ENCODE measurements around the gene ADO. TPM values are rescaled to one million over a fixed set of nuclear protein-coding genes. Genes with fewer than 3 reads are reported as not detected.

ADO gene
- total and polyA plus RNA-seq, 2 experiments from 2014 or later: 8.9 to 24.6 TPM

GRCh38 chr10:62763155-62763554 is 41.4 kb upstream of the ADO start:
- Histone ChIP-seq H3K36me3 (replicated peaks; ENCODE audit: insufficient read depth, low read depth) (no peaks in the 10 kb centered on the region), H3K9me2 (replicated peaks; ENCODE audit: insufficient read depth) (no peaks in the 10 kb centered on the region), H4K20me1 (ENCODE audit: insufficient read depth, poor library complexity, severe bottlenecking) (no peaks in the 10 kb centered on the region), H3K27me3 (no peaks in the 10 kb centered on the region), H3K9me3 (ENCODE audit: low read depth) (no peaks in the 10 kb centered on the region), H3K27ac (no peak overlapping the region), H3K4me1 (ENCODE audit: insufficient read depth) (peaks cover 17% of the 10 kb centered on the region), H2AFZ (no peak overlapping the region), H3K4me2 (no peak overlapping the region), H3K4me3 (no peak overlapping the region), H3K79me2 (no peaks in the 10 kb centered on the region)
- no peak for DNase-seq (ENCODE audit: low spot score)
- TF ChIP-seq EZH2phosphoT487 (IDR thresholded peaks at IDR 0.05; ENCODE audit: low read depth, severe bottlenecking, unreplicated experiment) (no peak), CTCF (IDR thresholded peaks at IDR 0.05; ENCODE audit: poor library complexity) (no peak), EZH2 (IDR thresholded peaks at IDR 0.05; ENCODE audit: borderline replicate concordance) (no peak)
- 97% methylated on average over 4 of the region's 4 CpGs for WGBS (ENCODE audit: low lambda C conversion rate, missing lambda C conversion rate)

GRCh38 chr10:62764011-62764410 is 40.5 kb upstream of the ADO start:
- TF ChIP-seq EZH2phosphoT487 (IDR thresholded peaks at IDR 0.05; ENCODE audit: low read depth, severe bottlenecking, unreplicated experiment) (no peak), EZH2 (IDR thresholded peaks at IDR 0.05; ENCODE audit: borderline replicate concordance) (no peak), CTCF (IDR thresholded peaks at IDR 0.05; ENCODE audit: poor library complexity) (no peak)
- H3K4me1 ChIP-seq (ENCODE audit: insufficient read depth): peaks cover 17% of the 10 kb centered on the region
- H4K20me1 ChIP-seq (ENCODE audit: insufficient read depth, poor library complexity, severe bottlenecking): no peaks in the 10 kb centered on the region
- DNase-seq (ENCODE audit: low spot score): no peak
- H3K27me3 ChIP-seq: no peaks in the 10 kb centered on the region
- H3K36me3 ChIP-seq (replicated peaks; ENCODE audit: insufficient read depth, low read depth): no peaks in the 10 kb centered on the region
- no peaks in the 10 kb centered on the region for H3K79me2 ChIP-seq
- no peaks in the 10 kb centered on the region for H3K9me3 ChIP-seq (ENCODE audit: low read depth)
- no peak overlapping the region for H3K4me3 ChIP-seq
- WGBS (ENCODE audit: low lambda C conversion rate, missing lambda C conversion rate): 100% methylated on average over 4 of the region's 4 CpGs
- no peaks in the 10 kb centered on the region for H3K9me2 ChIP-seq (replicated peaks; ENCODE audit: insufficient read depth)
- H2AFZ ChIP-seq: no peak overlapping the region
- no peak overlapping the region for H3K4me2 ChIP-seq
- no peak overlapping the region for H3K27ac ChIP-seq

- H3K9me3 ChIP-seq (ENCODE audit: low read depth): no peaks in the 10 kb centered on the region
- 73% methylated on average over 2 of the region's 2 CpGs for WGBS (ENCODE audit: low lambda C conversion rate, missing lambda C conversion rate)
- no peaks in the 10 kb centered on the region for H3K36me3 ChIP-seq (replicated peaks; ENCODE audit: insufficient read depth, low read depth)
- TF ChIP-seq CTCF (IDR thresholded peaks at IDR 0.05; ENCODE audit: poor library complexity) (no peak), EZH2 (IDR thresholded peaks at IDR 0.05; ENCODE audit: borderline replicate concordance) (no peak)
- no peaks in the 10 kb centered on the region for H3K27me3 ChIP-seq
- no peaks in the 10 kb centered on the region for H4K20me1 ChIP-seq (ENCODE audit: insufficient read depth, poor library complexity, severe bottlenecking)
- H3K4me1 ChIP-seq (ENCODE audit: insufficient read depth): peaks cover 10% of the 10 kb centered on the region
- no peak for DNase-seq (ENCODE audit: low spot score)
- no peaks in the 10 kb centered on the region for H3K9me2 ChIP-seq (replicated peaks; ENCODE audit: insufficient read depth)
- H3K4me2 ChIP-seq: no peak overlapping the region
- H3K4me3 ChIP-seq: no peak overlapping the region
- H3K27ac ChIP-seq: peak overlapping the region; percentile 60
- no peaks in the 10 kb centered on the region for H3K79me2 ChIP-seq
- H2AFZ ChIP-seq: no peak overlapping the region
These were observed 38.8 kb upstream of the ADO start for GRCh38 chr10:62765726-62766125.

GRCh38 chr10:62766386-62766785 is 38.1 kb upstream of the ADO start:
- Histone ChIP-seq H3K79me2 (no peaks in the 10 kb centered on the region), H3K4me2 (no peak overlapping the region), H3K9me2 (replicated peaks; ENCODE audit: insufficient read depth) (no peaks in the 10 kb centered on the region), H4K20me1 (ENCODE audit: insufficient read depth, poor library complexity, severe bottlenecking) (no peaks in the 10 kb centered on the region), H2AFZ (no peak overlapping the region), H3K36me3 (replicated peaks; ENCODE audit: insufficient read depth, low read depth) (no peaks in the 10 kb centered on the region), H3K9me3 (ENCODE audit: low read depth) (no peaks in the 10 kb centered on the region), H3K4me1 (ENCODE audit: insufficient read depth) (peaks cover 7% of the 10 kb centered on the region), H3K27ac (peak overlapping the region; percentile 60), H3K27me3 (no peaks in the 10 kb centered on the region), H3K4me3 (no peak overlapping the region)
- DNase-seq (ENCODE audit: low spot score): peak; percentile 59
- 44% methylated on average over 3 of the region's 3 CpGs for WGBS (ENCODE audit: low lambda C conversion rate, missing lambda C conversion rate)
- TF ChIP-seq CTCF (IDR thresholded peaks at IDR 0.05; ENCODE audit: poor library complexity) (no peak), EZH2phosphoT487 (IDR thresholded peaks at IDR 0.05; ENCODE audit: low read depth, severe bottlenecking, unreplicated experiment) (no peak), EZH2 (IDR thresholded peaks at IDR 0.05; ENCODE audit: borderline replicate concordance) (no peak)
